Epidermal melanocyte (primary cell): ENCODE measurements around the gene PDE11A.
"Not testable (repeated sequence)": the region's sequence is repeated elsewhere in the genome, so short reads cannot be mapped to it uniquely, and the experiment has no call there.

Experiments used
- DNase-seq: peaks from one replicate; pipeline ENCODE4 v3.0.0; 2011; ENCODE audit warnings: low spot score; ENCODE audit not compliant: insufficient read length

Gene PDE11A

GRCh38 chr2:177822941-177823340 lies 249.6 kb downstream of the PDE11A start:
- no peak for DNase-seq

GRCh38 chr2:177818412-177818811 lies 254.2 kb downstream of the PDE11A start:
- DNase-seq, result no peak

- DNase-seq, result no peak
Measured at GRCh38 chr2:177817300-177817699, 255.3 kb downstream of the PDE11A start.

- no peak for DNase-seq
Measured at GRCh38 chr2:177816766-177817165, 255.8 kb downstream of the PDE11A start.

GRCh38 chr2:177812713-177813396 lies 259.7 kb downstream of the PDE11A start:
- no peak for DNase-seq

GRCh38 chr2:177810906-177811305 lies 261.7 kb downstream of the PDE11A start:
- no peak for DNase-seq

- no peak for DNase-seq
Measured at GRCh38 chr2:177808984-177809809, 263.4 kb downstream of the PDE11A start.

- DNase-seq, result no peak
Measured at GRCh38 chr2:177806025-177806424, 266.6 kb downstream of the PDE11A start.

GRCh38 chr2:177799531-177799930 lies 273.0 kb downstream of the PDE11A start:
- no peak for DNase-seq

GRCh38 chr2:177797808-177798207 lies 274.8 kb downstream of the PDE11A start:
- no peak for DNase-seq

GRCh38 chr2:177796654-177797415 lies 275.7 kb downstream of the PDE11A start:
- DNase-seq, result no peak

- DNase-seq, result no peak
Measured at GRCh38 chr2:177796011-177796410, 276.6 kb downstream of the PDE11A start.

GRCh38 chr2:177785143-177785542 lies 287.4 kb downstream of the PDE11A start:
- DNase-seq, result not testable (repeated sequence)

GRCh38 chr2:177784745-177785067 lies 287.9 kb downstream of the PDE11A start:
- DNase-seq, result no peak

GRCh38 chr2:177783835-177784744 lies 288.5 kb downstream of the PDE11A start:
- DNase-seq, result peak; percentile 18

GRCh38 chr2:177783091-177783490 lies 289.5 kb downstream of the PDE11A start:
- no peak for DNase-seq

- DNase-seq, result no peak
Measured at GRCh38 chr2:177782613-177783012, 290.0 kb downstream of the PDE11A start.

GRCh38 chr2:177778472-177778871 lies 294.1 kb downstream of the PDE11A start:
- no peak for DNase-seq

- no peak for DNase-seq
Measured at GRCh38 chr2:177772529-177772928, 300.0 kb downstream of the PDE11A start.

GRCh38 chr2:177771191-177771590 lies 301.4 kb downstream of the PDE11A start:
- no peak for DNase-seq

GRCh38 chr2:177767768-177768167 lies 304.8 kb downstream of the PDE11A start:
- no peak for DNase-seq
